ENCODE measurements around the gene MPHOSPH6.
"Not testable (repeated sequence)": the region's sequence is repeated elsewhere in the genome, so short reads cannot be mapped to it uniquely, and the experiment has no call there.

MPHOSPH6 gene

DNA sequence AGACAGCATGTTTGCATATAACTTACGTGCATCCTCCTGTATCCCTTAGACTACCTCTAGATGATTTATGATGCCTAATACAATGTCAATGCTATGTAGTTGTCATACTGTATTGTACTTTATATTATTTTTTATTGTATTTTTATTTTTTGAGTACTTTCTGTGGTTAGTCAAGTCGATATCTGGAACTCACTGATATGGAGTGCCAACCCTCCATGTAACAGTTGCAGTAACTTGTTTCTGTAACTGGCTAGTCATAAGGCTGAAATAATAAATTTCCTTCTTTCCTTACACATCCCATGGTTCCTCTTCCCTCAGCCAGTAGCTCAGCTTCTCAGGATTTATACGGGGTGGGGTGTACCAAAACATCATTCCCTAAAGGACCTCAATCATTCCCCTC, 23.5 kb downstream of the MPHOSPH6 start:
- Histone ChIP-seq H3K9me2 (replicated peaks; ENCODE audit: insufficient read depth, low read length) (no peaks in the 10 kb centered on the region), H2AFZ (ENCODE audit: low read length) (no peak overlapping the region), H3K9me3 (replicated peaks; ENCODE audit: insufficient read depth, low read length) (no peaks in the 10 kb centered on the region), H4K20me1 (ENCODE audit: insufficient read depth, low read length) (no peaks in the 10 kb centered on the region), H3K27me3 (replicated peaks; ENCODE audit: insufficient read depth, low read length) (no peaks in the 10 kb centered on the region), H3K36me3 (replicated peaks; ENCODE audit: insufficient read depth, low read length) (no peaks in the 10 kb centered on the region), H3K9ac (ENCODE audit: low read length) (no peak overlapping the region), H3K4me2 (ENCODE audit: low read depth, low read length) (no peak overlapping the region), H3K79me2 (ENCODE audit: low read length) (no peaks in the 10 kb centered on the region), H3K27ac (ENCODE audit: low read length) (no peak overlapping the region), H3F3A (ENCODE audit: insufficient read depth, low read length) (no peaks in the 10 kb centered on the region), H3K4me1 (ENCODE audit: low read length) (no peaks in the 10 kb centered on the region), H3K4me3 (ENCODE audit: low read length) (no peak overlapping the region)
- DNase-seq: no peak
- TF ChIP-seq EZH2phosphoT487 (IDR thresholded peaks at IDR 0.05; ENCODE audit: low read length) (no peak), EZH2 (optimal IDR thresholded peaks at IDR 0.05; ENCODE audit: low read depth, low read length) (no peak)
- TF ChIP-seq, protein P1, sequence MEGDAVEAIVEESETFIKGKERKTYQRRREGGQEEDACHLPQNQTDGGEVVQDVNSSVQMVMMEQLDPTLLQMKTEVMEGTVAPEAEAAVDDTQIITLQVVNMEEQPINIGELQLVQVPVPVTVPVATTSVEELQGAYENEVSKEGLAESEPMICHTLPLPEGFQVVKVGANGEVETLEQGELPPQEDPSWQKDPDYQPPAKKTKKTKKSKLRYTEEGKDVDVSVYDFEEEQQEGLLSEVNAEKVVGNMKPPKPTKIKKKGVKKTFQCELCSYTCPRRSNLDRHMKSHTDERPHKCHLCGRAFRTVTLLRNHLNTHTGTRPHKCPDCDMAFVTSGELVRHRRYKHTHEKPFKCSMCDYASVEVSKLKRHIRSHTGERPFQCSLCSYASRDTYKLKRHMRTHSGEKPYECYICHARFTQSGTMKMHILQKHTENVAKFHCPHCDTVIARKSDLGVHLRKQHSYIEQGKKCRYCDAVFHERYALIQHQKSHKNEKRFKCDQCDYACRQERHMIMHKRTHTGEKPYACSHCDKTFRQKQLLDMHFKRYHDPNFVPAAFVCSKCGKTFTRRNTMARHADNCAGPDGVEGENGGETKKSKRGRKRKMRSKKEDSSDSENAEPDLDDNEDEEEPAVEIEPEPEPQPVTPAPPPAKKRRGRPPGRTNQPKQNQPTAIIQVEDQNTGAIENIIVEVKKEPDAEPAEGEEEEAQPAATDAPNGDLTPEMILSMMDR (IDR thresholded peaks at IDR 0.05; ENCODE audit: low read length): no peak

DNA sequence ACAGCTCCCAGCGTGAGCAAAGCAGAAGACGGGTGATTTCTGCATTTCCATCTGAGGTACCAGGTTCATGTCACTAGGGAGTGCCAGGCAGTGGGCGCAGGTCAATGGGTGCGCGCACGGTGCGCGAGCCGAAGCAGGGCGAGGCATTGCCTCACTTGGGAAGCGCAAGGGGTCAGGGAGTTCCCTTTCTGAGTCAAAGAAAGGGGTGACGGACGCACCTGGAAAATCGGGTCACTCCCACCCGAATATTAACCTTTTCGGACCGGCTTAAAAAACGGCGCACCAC, 30.8 kb downstream of the MPHOSPH6 start:
- H3K27me3 ChIP-seq (replicated peaks; ENCODE audit: insufficient read depth, low read length); H3K4me2 ChIP-seq (ENCODE audit: low read depth, low read length); H3K9me2 ChIP-seq (replicated peaks; ENCODE audit: insufficient read depth, low read length); H3K9ac ChIP-seq (ENCODE audit: low read length); H3K27ac ChIP-seq (ENCODE audit: low read length); H3F3A ChIP-seq (ENCODE audit: insufficient read depth, low read length); H2AFZ ChIP-seq (ENCODE audit: low read length); H3K4me1 ChIP-seq (ENCODE audit: low read length); DNase-seq; H4K20me1 ChIP-seq (ENCODE audit: insufficient read depth, low read length); H3K79me2 ChIP-seq (ENCODE audit: low read length); H3K9me3 ChIP-seq (replicated peaks; ENCODE audit: insufficient read depth, low read length); H3K36me3 ChIP-seq (replicated peaks; ENCODE audit: insufficient read depth, low read length); H3K4me3 ChIP-seq (ENCODE audit: low read length): not testable (repeated sequence)

DNA sequence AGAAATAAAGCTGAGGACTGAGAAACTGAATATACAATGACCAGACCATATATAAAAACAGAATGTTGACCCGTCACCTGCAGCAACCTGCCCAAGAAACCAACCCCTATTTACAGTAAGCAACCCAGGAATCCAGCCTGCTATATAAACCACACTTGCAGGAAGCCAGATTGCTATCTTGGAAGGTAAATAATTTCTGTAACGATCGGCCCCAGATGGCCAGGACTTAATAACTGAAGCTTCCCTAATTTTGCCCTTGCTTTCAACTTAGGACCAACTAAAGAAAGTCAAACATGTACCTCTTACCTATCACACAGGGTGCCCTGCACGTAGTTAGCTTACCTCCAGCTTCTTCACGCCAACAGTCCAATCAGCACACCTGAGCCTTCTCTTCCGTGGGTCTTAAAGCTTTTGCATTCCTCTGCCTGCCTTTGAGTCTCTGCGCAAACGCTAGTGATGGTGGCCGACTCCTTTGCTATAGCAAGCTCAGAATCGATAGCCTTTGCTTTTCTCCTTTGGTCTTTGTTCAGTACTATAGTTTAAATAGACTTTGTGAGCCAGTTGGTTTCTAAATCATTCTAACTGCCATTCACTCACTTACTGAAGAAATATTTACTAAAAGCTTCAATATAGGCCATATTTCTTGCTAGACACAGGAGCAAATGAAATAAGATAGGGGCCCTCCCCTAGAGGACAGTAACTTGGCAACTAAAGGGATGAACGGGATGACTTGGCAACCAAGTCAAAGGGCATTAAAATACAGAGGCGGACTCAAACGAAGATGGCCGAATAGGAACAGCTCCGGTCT, 31.3 kb downstream of the MPHOSPH6 start:
- no peak for DNase-seq
- Histone ChIP-seq H3K27ac (ENCODE audit: low read length) (no peak overlapping the region), H3K27me3 (replicated peaks; ENCODE audit: insufficient read depth, low read length) (no peaks in the 10 kb centered on the region), H3K9me3 (replicated peaks; ENCODE audit: insufficient read depth, low read length) (no peaks in the 10 kb centered on the region), H3K4me2 (ENCODE audit: low read depth, low read length) (no peak overlapping the region), H3K9ac (ENCODE audit: low read length) (no peak overlapping the region), H3K36me3 (replicated peaks; ENCODE audit: insufficient read depth, low read length) (no peaks in the 10 kb centered on the region), H3F3A (ENCODE audit: insufficient read depth, low read length) (no peaks in the 10 kb centered on the region), H3K79me2 (ENCODE audit: low read length) (no peaks in the 10 kb centered on the region), H3K4me3 (ENCODE audit: low read length) (no peak overlapping the region), H2AFZ (ENCODE audit: low read length) (no peak overlapping the region), H3K9me2 (replicated peaks; ENCODE audit: insufficient read depth, low read length) (no peaks in the 10 kb centered on the region), H3K4me1 (ENCODE audit: low read length) (peaks cover 5% of the 10 kb centered on the region; the same call in 1 of the 2 replicates), H4K20me1 (ENCODE audit: insufficient read depth, low read length) (no peaks in the 10 kb centered on the region)
- TF ChIP-seq EZH2phosphoT487 (IDR thresholded peaks at IDR 0.05; ENCODE audit: low read length) (no peak), EZH2 (optimal IDR thresholded peaks at IDR 0.05; ENCODE audit: low read depth, low read length) (no peak)
- TF ChIP-seq, protein P1 (IDR thresholded peaks at IDR 0.05; ENCODE audit: low read length): no peak

DNA sequence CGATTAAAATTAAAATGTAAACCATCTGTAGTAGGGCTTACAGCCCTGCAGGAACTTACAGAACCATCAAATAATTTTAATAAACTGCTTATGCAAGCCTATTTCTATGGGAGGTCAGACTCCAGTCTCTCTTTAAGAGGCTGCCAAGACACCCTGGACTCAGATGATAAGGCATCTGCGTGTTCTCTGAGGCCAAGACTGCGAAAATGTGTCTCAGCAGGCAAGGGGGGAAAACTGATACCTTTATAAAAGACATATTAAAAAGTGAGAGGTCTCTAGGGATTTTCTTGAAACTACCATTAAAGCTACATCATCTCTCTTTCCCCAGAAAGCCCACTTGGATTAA, 32.2 kb downstream of the MPHOSPH6 start:
- no peak overlapping the region for H3K9ac ChIP-seq (ENCODE audit: low read length)
- no peaks in the 10 kb centered on the region for H3K79me2 ChIP-seq (ENCODE audit: low read length)
- H3F3A ChIP-seq (ENCODE audit: insufficient read depth, low read length): no peaks in the 10 kb centered on the region
- no peak overlapping the region for H3K4me3 ChIP-seq (ENCODE audit: low read length)
- no peak overlapping the region for H2AFZ ChIP-seq (ENCODE audit: low read length)
- H4K20me1 ChIP-seq (ENCODE audit: insufficient read depth, low read length): no peaks in the 10 kb centered on the region
- no peak overlapping the region for H3K27ac ChIP-seq (ENCODE audit: low read length)
- DNase-seq: no peak
- H3K4me1 ChIP-seq (ENCODE audit: low read length): peaks cover 5% of the 10 kb centered on the region; the same call in 1 of the 2 replicates
- TF ChIP-seq, protein P1 (IDR thresholded peaks at IDR 0.05; ENCODE audit: low read length): no peak
- no peaks in the 10 kb centered on the region for H3K9me3 ChIP-seq (replicated peaks; ENCODE audit: insufficient read depth, low read length)
- H3K36me3 ChIP-seq (replicated peaks; ENCODE audit: insufficient read depth, low read length): no peaks in the 10 kb centered on the region
- no peaks in the 10 kb centered on the region for H3K9me2 ChIP-seq (replicated peaks; ENCODE audit: insufficient read depth, low read length)
- H3K4me2 ChIP-seq (ENCODE audit: low read depth, low read length): no peak overlapping the region
- no peaks in the 10 kb centered on the region for H3K27me3 ChIP-seq (replicated peaks; ENCODE audit: insufficient read depth, low read length)

Measured in MM.1S (cell line).